ENCODE measurements around the gene GAB2.

GRCh38 chr11:78354408-78355308 lies 63.0 kb downstream of the GAB2 start:
- no peak for TF ChIP-seq CTCF (IDR thresholded peaks at IDR 0.05; ENCODE audit: low read length)
- no peak for TF ChIP-seq EZH2 (IDR thresholded peaks at IDR 0.05; ENCODE audit: borderline replicate concordance, low read length)
